HCT116 (cell line): ENCODE results near the gene TSPEAR. TPM values are rescaled to one million over a fixed set of nuclear protein-coding genes. Genes with fewer than 3 reads are reported as not detected.

ENCODE experiments used
- ATAC-seq: fragments of 200-7000 bp; cut with Tn5 transposase; 2 replicates; pipeline ENCODE4 v1.9.1; 2020; ENCODE audit warnings: mild to moderate bottlenecking, moderate library complexity
- BruUV-seq: library from RNA; stranded (reverse); fragments of 400-500 nt; replicated peaks from 2 replicates; lab custom pipeline; 2021; lab: Mats Ljungman, UMichigan
- CTCF ChIA-PET: fragments of 300-600 bp; sonication (Branson Sonifier 250); formaldehyde crosslinking; loops from one replicate; lab custom pipeline; 2021; ENCODE audit warnings: antibody characterized with exemption; lab: Charles Lee
- POLR2A ChIA-PET: fragments of 300-600, 350-600 bp; sonication (Branson Sonifier 250); formaldehyde crosslinking; loops from one replicate; lab custom pipeline; 2021; ENCODE audit warnings: antibody characterized with exemption; lab: Charles Lee
- RAD21 ChIA-PET, 2 experiments: fragments of 300-600 bp; sonication (Branson Sonifier 250); formaldehyde crosslinking; loops; one replicate each; lab custom pipeline; 2023; ENCODE audit warnings: low total read pairs in 2 of 2; ENCODE audit not compliant: uncharacterized antibody in 2 of 2, unreplicated experiment in 2 of 2, low non-redundant PET in 1 of 2; lab: Charles Lee
- DNase-seq: peaks from one replicate; pipeline ENCODE4 v3.0.0-alpha.2; 2010; ENCODE audit warnings: low read depth, low spot score
- H2AFZ ChIP-seq: fragments of 200-600 bp; shearing (Covaris generic), sonication (generic); 2 replicates; pipeline ENCODE4 v1.6.1; 2017; ENCODE audit warnings: low read depth, mixed run types, mixed read lengths, antibody characterized with exemption, low read length; ENCODE audit not compliant: poor library complexity, severe bottlenecking
- H3K27ac ChIP-seq: 2 replicates; pipeline ENCODE4 v1.5.1; 2012; ENCODE audit warnings: low read depth, low read length
- H3K27me3 ChIP-seq: fragments of 200-600 bp; sonication (generic); 2 replicates; pipeline ENCODE4 v1.6.1; 2016; ENCODE audit warnings: mixed run types, low read length, mixed read lengths; ENCODE audit not compliant: insufficient read depth
- H3K36me3 ChIP-seq, 2 experiments: fragments of 200-500 bp in 1 of 2; fragments of 200-600 bp in 1 of 2; sonication (Bioruptor generic) in 1 of 2; sonication (generic) in 1 of 2; 2 replicates each; pipeline versions ENCODE4 v1.5.1 to v1.6.1; 2014 to 2016; ENCODE audit warnings: low read length in 2 of 2, inconsistent platforms in 1 of 2, mixed read lengths in 1 of 2, mixed run types in 1 of 2; ENCODE audit not compliant: insufficient read depth in 2 of 2, control insufficient read depth in 1 of 2
- H3K4me1 ChIP-seq, 2 experiments: fragments of 200-600 bp in 1 of 2; sonication (generic) in 1 of 2; 2 replicates each; pipeline versions ENCODE4 v1.5.1 to v1.6.1; 2012 to 2017; ENCODE audit warnings: low read length in 2 of 2, inconsistent platforms in 1 of 2, mild to moderate bottlenecking in 1 of 2, mixed read lengths in 1 of 2, mixed run types in 1 of 2, moderate library complexity in 1 of 2; ENCODE audit not compliant: insufficient read depth in 2 of 2, control insufficient read depth in 1 of 2
- H3K4me2 ChIP-seq: fragments of 200-600 bp; sonication (generic); 2 replicates; pipeline ENCODE4 v1.6.1; 2017; ENCODE audit warnings: mixed run types, low read length, mixed read lengths
- H3K4me3 ChIP-seq, 2 experiments: fragments of 200-600 bp in 1 of 2; sonication (generic) in 1 of 2; replicated peaks in 1 of 2; 2 replicates each; pipeline ENCODE4 v1.5.1; 2011 to 2016; ENCODE audit warnings: low read length in 2 of 2, control low read depth in 1 of 2, low read depth in 1 of 2, mild to moderate bottlenecking in 1 of 2, mixed read lengths in 1 of 2, mixed run types in 1 of 2
- H3K79me2 ChIP-seq: fragments of 200-600 bp; sonication (generic); 2 replicates; pipeline ENCODE4 v1.6.1; 2017; ENCODE audit warnings: mild to moderate bottlenecking, mixed run types, low read length, moderate library complexity, mixed read lengths; ENCODE audit not compliant: insufficient read depth
- H3K9ac ChIP-seq: fragments of 200-600 bp; sonication (generic); 2 replicates; pipeline ENCODE4 v1.6.1; 2016; ENCODE audit warnings: low read length, mixed read lengths
- H3K9me2 ChIP-seq: fragments of 200-600 bp; sonication (generic), shearing (Covaris generic); 2 replicates; pipeline ENCODE4 v1.6.1; 2017; ENCODE audit warnings: mixed run types, mild to moderate bottlenecking, moderate library complexity; ENCODE audit not compliant: insufficient read depth
- H3K9me3 ChIP-seq, 2 experiments: fragments of 200-500 bp in 1 of 2; fragments of 200-600 bp in 1 of 2; sonication (Bioruptor generic) in 1 of 2; sonication (generic) in 1 of 2; 2 replicates each; pipeline ENCODE4 v1.6.1; 2014 to 2017; ENCODE audit warnings: low read length in 2 of 2, mixed read lengths in 2 of 2, inconsistent platforms in 1 of 2, low read depth in 1 of 2, mild to moderate bottlenecking in 1 of 2, mixed run types in 1 of 2, moderate library complexity in 1 of 2; ENCODE audit not compliant: control insufficient read depth in 1 of 2, insufficient read depth in 1 of 2
- H4K20me1 ChIP-seq: fragments of 200-600 bp; sonication (generic), shearing (Covaris generic); 2 replicates; pipeline ENCODE4 v1.6.1; 2017; ENCODE audit warnings: mixed run types, mild to moderate bottlenecking, moderate library complexity; ENCODE audit not compliant: insufficient read depth
- CBX3 ChIP-seq: IDR thresholded peaks from 2 replicates; pipeline ENCODE4 v1.6.1; 2012; ENCODE audit warnings: low read depth
- CEBPB ChIP-seq: IDR thresholded peaks from 2 replicates; pipeline ENCODE4 v1.6.1; 2012; ENCODE audit warnings: low read depth
- EGR1 ChIP-seq: IDR thresholded peaks from 2 replicates; pipeline ENCODE4 v1.6.1; 2012; ENCODE audit warnings: low read depth
- ELF1 ChIP-seq: IDR thresholded peaks from 2 replicates; pipeline ENCODE4 v1.6.1; 2012; ENCODE audit warnings: low read depth, borderline replicate concordance
- EZH2 ChIP-seq: fragments of 200-600 bp; sonication (generic); IDR thresholded peaks from 2 replicates; pipeline ENCODE4 v1.6.1; 2017; ENCODE audit warnings: antibody characterized with exemption, mixed run types
- FOSL1 ChIP-seq: IDR thresholded peaks from 2 replicates; pipeline ENCODE4 v1.6.1; 2012; ENCODE audit warnings: low read depth
- POLR2A ChIP-seq: IDR thresholded peaks from 2 replicates; pipeline ENCODE4 v1.7.0; 2011; ENCODE audit warnings: borderline replicate concordance; ENCODE audit not compliant: insufficient read depth, insufficient read length; ENCODE audit errors: extremely low read depth
- RAD21 ChIP-seq: IDR thresholded peaks from 2 replicates; pipeline ENCODE4 v1.6.1; 2012; ENCODE audit warnings: low read depth, mild to moderate bottlenecking
- REST ChIP-seq: IDR thresholded peaks from 2 replicates; pipeline ENCODE4 v1.6.1; 2012; ENCODE audit warnings: low read depth
- SIN3A ChIP-seq: IDR thresholded peaks from 2 replicates; pipeline ENCODE4 v1.6.1; 2012; ENCODE audit warnings: low read depth
- SP1 ChIP-seq: IDR thresholded peaks from 2 replicates; pipeline ENCODE4 v1.6.1; 2012; ENCODE audit warnings: low read depth
- SRF ChIP-seq: IDR thresholded peaks from 2 replicates; pipeline ENCODE4 v1.6.1; 2012; ENCODE audit warnings: low read depth
- TCF7L2 ChIP-seq: IDR thresholded peaks from 2 replicates; pipeline ENCODE4 v1.7.0; 2011; ENCODE audit warnings: borderline replicate concordance, inconsistent platforms; ENCODE audit not compliant: insufficient read depth, insufficient read length; ENCODE audit errors: extremely low read depth
- YY1 ChIP-seq: IDR thresholded peaks from 2 replicates; pipeline ENCODE4 v1.6.1; 2011; ENCODE audit warnings: low read length, low read depth, moderate library complexity, mild to moderate bottlenecking; ENCODE audit not compliant: insufficient replicate concordance; ENCODE audit errors: extremely low read depth
- ZFX ChIP-seq: fragments of 450-650 bp; IDR thresholded peaks from 2 replicates; pipeline ENCODE4 v1.6.1; 2017
- ZNF274 ChIP-seq: fragments of 200-500 bp; sonication (Bioruptor generic); IDR thresholded peaks from 2 replicates; pipeline ENCODE4 v1.6.1; 2014; ENCODE audit warnings: mild to moderate bottlenecking, low read depth, low read length, inconsistent platforms
- intact Hi-C: fragments of 100-400 bp; cut with micrococcal nuclease; formaldehyde crosslinking; loops from 2 replicates; pipeline ENCODE4 v1.10.0; 2022
- total RNA-seq: library from RNA; stranded (reverse); gene quantifications from one replicate; pipeline ENCODE4 v1.2.1, GENCODE V29; 2021; ENCODE audit not compliant: unreplicated experiment
- TF ChIP-seq, protein P1 (sequence below): IDR thresholded peaks from 2 replicates; pipeline ENCODE4 v1.6.1; 2011; ENCODE audit warnings: mild to moderate bottlenecking, low read length, moderate library complexity; ENCODE audit not compliant: insufficient replicate concordance; ENCODE audit errors: extremely low read depth
- TF ChIP-seq, protein P2 (sequence below): IDR thresholded peaks from 2 replicates; pipeline ENCODE4 v1.6.1; 2012

TSPEAR gene
- total RNA-seq, 1 experiment from 2014 or later = not detected

GRCh38 chr21:44708213-44708865 is 3.0 kb downstream of the TSPEAR start:
- no TSS peak for BruUV-seq
- no peak for ATAC-seq
- Histone ChIP-seq H3K79me2 (no peaks in the 10 kb centered on the region), H3K9ac (no peak overlapping the region), H3K9me2 (no peaks in the 10 kb centered on the region), H3K9me3 (no peaks in the 10 kb centered on the region), H3K4me2 (no peak overlapping the region), H3K36me3 (no peaks in the 10 kb centered on the region), H3K4me1 (peaks cover 0 to 6% of the 10 kb centered on the region in 2 experiments; a peak in 1 of 4 replicates), H3K27ac (no peak overlapping the region), H2AFZ (no peak overlapping the region), H3K4me3 (no peak overlapping the region), H3K27me3 (peaks cover 20% of the 10 kb centered on the region; the same call in 1 of the 2 replicates), H4K20me1 (no peaks in the 10 kb centered on the region)
- TF ChIP-seq REST (no peak), TCF7L2 (no peak), ZFX (no peak), YY1 (no peak), EGR1 (no peak), FOSL1 (no peak), RAD21 (no peak), ZNF274 (no peak), SIN3A (no peak), POLR2A (no peak), CEBPB (no peak), CBX3 (no peak), SP1 (no peak), SRF (no peak), ELF1 (no peak), EZH2 (no peak)
- TF ChIP-seq, protein P1, sequence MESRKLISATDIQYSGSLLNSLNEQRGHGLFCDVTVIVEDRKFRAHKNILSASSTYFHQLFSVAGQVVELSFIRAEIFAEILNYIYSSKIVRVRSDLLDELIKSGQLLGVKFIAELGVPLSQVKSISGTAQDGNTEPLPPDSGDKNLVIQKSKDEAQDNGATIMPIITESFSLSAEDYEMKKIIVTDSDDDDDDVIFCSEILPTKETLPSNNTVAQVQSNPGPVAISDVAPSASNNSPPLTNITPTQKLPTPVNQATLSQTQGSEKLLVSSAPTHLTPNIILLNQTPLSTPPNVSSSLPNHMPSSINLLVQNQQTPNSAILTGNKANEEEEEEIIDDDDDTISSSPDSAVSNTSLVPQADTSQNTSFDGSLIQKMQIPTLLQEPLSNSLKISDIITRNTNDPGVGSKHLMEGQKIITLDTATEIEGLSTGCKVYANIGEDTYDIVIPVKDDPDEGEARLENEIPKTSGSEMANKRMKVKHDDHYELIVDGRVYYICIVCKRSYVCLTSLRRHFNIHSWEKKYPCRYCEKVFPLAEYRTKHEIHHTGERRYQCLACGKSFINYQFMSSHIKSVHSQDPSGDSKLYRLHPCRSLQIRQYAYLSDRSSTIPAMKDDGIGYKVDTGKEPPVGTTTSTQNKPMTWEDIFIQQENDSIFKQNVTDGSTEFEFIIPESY = no peak
- TF ChIP-seq, protein P2, sequence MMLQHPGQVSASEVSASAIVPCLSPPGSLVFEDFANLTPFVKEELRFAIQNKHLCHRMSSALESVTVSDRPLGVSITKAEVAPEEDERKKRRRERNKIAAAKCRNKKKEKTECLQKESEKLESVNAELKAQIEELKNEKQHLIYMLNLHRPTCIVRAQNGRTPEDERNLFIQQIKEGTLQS = no peak
- DNase-seq = no peak
- intact Hi-C loops = no loop called here
- CTCF ChIA-PET = no interaction called here
- RAD21 ChIA-PET = no interaction called here
- POLR2A ChIA-PET = no interaction called here
